GF-D8 (cell line): ENCODE data around the gene PARK7.
"Not testable (repeated sequence)": the region's sequence is repeated elsewhere in the genome, so short reads cannot be mapped to it uniquely, and the experiment has no call there.

Experiments
- DNase-seq: peaks from one replicate; lab custom pipeline; 2025; lab: John Stamatoyannopoulos, UW

PARK7 gene

GRCh38 chr1:7943251-7943650 lies 18.3 kb upstream of the PARK7 start:
- DNase-seq, result no peak

DNA sequence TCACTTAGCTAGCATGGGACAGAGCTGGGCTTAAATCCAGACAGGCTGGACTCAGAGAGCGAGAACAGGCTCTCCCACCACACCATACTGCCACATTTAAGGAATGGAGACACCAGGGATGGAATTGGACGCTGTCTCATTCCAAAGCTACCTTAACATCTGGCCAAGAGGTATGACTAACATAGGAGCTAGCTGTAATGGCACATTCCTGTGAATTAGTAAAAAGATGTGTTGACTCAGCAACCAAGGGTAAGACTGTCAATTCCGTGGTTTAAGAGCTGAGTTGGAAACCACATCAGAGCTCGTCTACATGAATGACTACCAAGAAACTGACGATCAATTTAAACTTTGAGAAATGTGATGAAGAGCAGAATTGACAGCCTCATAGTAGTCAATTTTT lies 12.6 kb upstream of the PARK7 start:
- DNase-seq, result no peak

DNA sequence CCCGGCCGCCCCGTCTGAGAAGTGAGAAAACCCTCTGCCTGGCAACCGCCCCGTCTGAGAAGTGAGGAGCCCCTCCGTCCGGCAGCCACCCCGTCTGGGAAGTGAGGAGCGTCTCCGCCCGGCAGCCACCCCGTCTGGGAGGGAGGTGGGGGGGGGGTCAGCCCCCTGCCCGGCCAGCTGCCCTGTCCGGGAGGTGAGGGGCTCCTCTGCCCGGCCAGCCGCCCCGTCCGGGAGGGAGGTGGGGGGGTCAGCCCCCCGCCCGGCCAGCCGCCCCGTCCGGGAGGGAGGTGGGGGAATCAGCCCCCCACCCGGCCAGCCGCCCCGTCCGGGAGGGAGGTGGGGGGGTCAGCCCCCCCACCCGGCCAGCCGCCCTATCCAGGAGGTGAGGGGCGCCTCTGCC lies 8.7 kb upstream of the PARK7 start:
- not testable (repeated sequence) for DNase-seq

- peak; percentile 93 for DNase-seq
These were observed 7.5 kb upstream of the PARK7 start for GRCh38 chr1:7953850-7954609.

DNA sequence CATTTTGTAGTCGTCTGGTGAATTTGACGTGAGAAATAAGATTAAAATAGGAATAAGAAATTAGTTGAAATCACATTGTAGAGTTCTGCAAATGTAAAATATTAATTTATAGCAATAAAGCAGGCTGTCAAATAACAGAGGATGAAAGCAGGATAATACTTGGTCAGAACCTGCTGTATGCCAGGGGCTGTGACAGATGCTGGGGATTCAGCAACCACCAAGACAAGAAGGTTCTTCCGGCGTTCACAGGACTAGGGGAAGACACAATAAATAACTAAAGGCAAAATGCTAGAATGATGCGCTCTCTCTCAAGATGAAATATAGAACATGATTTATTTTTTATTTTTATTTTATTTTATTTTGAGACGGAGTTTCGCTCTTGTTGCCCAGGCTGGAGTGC lies 6.8 kb upstream of the PARK7 start:
- DNase-seq, result peak; percentile 14

DNA sequence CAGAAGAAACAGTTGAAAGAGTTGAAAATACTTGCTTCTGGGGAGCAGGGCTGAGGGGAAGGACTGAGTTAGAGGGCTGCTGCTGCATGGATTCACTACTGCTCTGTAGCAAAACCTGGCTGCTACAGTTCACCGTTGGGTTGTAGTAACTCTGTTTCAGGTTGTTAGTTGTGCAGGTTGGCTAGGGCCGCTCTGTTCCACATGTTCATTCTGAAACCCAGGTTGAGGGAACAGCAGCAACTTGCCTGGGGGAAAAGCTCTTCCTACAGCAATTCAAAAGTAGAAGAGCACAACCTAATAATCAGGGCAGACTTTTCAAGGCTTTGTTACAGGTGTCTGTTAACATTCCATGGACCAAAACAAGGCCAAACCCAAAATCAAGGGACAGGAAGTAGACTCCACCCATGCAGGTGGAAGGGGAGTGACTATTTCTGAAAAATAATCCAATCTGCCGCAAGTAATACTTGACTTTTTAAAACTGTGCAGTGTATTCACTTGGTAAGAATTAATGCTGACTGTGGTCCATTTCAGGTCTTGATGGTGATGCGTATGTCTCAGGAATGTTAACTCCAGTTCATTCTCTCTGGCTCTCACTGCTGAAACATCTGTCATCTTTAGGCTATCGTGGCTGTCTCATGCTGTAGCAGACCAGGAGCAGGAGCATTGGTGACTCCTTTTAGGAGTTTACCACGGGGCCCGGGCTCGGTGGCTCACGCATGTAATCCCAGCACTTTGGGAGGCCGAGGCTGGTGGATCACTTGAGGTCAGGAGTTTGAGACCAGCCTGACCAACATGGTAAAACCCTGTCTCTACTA lies 5.1 kb upstream of the PARK7 start:
- no peak for DNase-seq

GRCh38 chr1:7960165-7960564 lies 1.3 kb upstream of the PARK7 start:
- DNase-seq, result no peak

DNA sequence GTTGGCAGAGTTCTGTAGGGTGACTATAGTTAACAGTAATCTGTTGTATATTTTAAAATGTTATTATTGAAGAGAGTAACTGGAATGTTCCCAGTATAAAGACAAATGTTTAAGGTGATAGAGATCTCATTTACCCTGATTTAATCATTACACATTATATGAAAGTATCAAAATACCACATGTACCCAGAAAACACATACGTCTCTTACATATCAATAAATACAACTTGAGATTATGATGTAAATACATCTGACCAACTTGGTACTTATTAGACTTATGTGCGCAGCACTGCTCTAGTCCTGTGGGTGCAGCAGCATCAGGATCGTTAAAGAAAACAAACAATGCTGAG lies 670 bp upstream of the PARK7 start:
- no peak for DNase-seq

- no peak for DNase-seq
These were observed 464 bp downstream of the PARK7 start for GRCh38 chr1:7962014-7962335.

DNA sequence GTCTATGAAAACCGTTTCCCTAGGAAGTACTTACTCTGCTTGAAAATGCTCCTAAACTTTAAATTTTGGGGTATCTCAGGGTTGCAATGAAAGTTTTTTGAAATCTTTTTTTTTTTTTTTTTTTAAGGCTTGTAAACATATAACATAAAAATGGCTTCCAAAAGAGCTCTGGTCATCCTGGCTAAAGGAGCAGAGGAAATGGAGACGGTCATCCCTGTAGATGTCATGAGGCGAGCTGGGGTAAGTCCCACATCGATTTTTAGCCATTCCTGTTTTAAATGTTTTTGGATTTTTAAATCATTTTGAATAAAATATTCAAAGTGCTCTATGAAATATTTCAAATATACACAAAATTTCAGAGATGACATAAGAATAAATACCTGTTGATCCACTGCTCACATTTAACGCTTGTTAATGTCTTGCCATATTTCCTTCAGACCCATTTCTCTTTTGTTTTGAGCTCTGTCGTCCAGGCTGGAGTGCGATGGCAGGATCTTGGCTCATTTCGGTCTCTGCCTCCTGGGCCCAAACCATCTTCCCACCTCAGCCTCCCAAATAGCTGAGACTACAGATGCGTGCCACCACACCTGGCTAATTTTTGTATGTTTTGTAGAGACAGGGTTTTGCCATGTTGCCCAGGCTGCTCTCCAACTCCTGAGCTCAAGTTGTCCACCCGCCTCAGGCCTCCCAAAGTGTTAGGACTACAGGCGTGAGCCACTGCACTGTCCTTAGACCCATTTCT lies 1.3 kb downstream of the PARK7 start:
- no peak for DNase-seq

- DNase-seq, result not testable (repeated sequence)
These were observed 1.8 kb downstream of the PARK7 start for GRCh38 chr1:7963378-7963730.

- DNase-seq, result not testable (repeated sequence)
These were observed 2.3 kb downstream of the PARK7 start for GRCh38 chr1:7963841-7964240.

DNA sequence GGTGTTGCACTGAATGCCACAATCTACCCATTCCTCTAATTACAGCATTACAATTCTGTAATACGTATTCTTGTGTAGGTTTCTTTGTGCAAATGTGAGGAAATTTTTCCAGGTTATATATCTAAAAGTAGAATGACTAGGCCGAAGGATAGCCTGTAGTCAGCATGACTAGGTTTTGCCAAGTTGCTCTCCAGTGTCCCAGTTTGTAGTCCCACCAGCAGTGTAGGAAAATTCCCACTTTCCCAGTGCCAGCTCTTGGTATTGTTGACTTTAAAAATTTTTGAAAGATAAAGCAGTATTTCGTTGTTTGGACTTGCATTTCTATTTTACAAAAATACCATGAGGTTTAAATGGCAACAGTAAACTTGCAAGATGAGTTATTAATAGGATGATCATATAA lies 3.0 kb downstream of the PARK7 start:
- no peak for DNase-seq

GRCh38 chr1:7967196-7967595 lies 5.7 kb downstream of the PARK7 start:
- DNase-seq, result no peak

DNA sequence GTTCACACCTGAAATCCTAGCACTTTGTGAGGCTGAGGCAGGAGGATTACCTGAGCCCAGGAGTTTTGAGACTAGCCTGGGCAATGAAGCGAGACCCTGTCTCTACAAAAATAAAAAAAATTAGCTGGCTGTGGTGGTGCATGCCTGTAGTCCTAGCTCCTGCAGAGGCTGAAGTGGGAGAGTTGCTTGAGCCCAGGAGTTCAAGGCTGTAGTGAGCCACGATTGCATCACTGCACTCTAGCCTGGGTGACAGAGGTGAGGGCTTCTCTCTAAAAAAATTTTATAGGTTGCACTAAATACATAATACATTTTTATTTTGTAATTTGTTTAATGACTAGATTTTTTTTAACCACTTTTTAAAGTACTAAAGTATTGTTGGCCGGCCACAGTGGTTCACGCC lies 6.1 kb downstream of the PARK7 start:
- no peak for DNase-seq

DNA sequence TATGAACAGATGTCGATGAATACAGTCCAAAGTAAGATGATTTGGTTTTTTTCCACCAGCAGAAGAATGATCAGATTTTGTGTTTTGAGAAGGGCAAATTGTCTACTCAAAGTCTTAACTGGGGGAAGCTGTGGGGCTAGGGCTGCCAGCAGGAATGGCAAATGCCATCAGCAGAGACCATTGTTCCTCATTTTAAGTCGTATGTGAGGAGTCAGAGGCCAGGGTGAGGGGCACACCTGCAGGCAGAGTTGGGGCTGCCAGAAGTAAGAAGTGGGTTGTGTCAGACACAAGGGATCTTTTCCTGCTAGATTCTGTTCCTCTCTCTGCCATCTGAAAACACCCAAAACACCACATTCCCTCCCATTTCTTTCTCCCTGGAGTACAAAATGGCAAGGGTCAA lies 8.7 kb downstream of the PARK7 start:
- DNase-seq, result peak; percentile 25

DNA sequence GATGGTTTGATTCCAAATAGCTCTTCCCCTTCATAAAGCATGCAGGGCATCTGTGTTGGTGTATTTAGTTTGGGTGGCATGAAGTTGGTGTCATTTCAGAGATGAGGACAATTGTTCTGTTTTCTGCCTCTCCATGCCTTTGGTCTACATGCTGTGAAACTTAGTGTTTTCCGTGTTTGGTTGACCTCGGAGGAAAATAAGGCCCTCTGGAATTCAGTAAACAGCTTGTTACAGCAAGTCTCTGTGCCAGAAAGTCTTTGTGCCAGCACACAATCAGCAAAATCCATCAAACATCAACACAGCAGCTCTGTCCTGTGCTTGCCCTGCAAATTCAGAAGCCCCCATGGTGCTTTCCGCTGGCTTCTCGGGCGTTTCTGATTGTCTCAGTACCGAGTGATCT lies 9.5 kb downstream of the PARK7 start:
- DNase-seq, result no peak

DNA sequence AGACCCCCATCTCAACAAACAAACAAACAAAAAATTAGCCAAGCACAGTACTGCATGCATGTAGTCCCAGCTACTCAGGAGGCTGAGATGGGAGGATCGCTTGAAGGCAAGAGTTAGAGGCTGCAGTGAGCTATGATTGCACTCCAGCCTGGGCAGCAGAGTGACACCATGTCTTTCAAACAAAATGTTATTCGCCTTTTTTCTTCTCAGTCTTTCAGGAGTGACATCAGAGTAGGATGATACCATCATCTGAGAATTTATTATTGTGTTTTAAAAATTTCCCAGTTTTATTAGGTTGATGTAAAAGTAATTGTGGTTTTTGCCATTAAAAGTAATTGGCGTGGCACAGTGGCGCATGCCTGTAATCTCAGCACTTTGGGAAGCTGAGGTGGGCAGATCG lies 10.8 kb downstream of the PARK7 start:
- DNase-seq, result no peak

DNA sequence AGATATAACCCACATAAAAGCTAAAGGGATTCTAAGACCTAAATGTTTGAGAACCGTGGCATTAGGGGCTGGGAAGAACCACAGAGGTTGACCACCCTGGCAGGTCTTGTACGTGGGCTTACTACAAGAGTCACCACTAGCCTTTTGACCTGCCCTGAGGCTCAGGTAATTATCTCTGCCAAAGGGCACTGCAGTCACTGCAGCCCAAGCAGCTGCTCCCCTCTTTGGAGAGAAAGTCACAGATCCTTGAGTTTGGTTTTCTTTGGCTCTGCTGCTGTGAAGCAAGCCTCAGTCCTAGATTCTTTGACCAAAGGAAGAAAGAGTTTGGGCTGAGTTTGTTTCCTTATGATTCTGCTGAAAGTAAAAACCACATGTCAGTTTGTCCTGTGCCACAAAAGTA lies 11.6 kb downstream of the PARK7 start:
- DNase-seq, result no peak

GRCh38 chr1:7975212-7975865 lies 13.8 kb downstream of the PARK7 start:
- DNase-seq, result peak; percentile 2

- DNase-seq, result no peak
These were observed 19.5 kb downstream of the PARK7 start for GRCh38 chr1:7980984-7981383.

DNA sequence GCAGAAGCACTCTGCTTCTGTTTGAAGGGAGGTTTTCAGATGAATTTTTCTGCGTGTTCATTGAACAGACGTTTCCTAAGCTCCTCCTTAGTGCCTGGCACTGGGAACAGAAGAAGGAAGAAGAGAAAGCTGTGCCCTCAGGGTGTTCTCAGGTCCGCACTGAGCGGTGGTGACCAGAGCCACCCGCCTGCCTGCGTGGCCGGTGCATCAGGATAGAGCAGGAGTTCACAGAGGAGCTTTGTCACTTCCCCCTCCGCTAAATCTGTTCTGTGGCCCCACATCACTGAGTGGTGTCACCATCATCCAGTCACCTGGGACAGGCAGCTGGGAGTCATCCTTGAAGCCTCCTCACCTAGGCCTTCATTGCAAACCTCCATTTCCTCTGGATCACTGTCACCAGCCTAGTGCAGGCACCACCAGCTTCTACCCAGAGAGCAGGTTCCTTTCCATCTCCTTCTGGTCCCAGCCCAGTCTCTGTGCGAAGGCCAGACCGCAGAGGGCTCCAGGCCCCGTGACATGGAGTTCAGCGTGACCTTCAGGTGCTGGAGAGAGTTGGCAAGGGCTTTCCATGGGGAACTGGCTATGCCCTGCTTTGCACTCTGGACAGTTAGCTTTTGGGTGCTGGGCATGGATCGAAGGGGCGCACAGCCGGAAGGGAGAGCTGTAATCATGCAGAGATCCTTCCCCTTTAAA lies 21.7 kb downstream of the PARK7 start:
- DNase-seq, result no peak
